Ovary (tissue), 3 donors: Measurements from ENCODE around the gene MELTF.

Source experiments
- EP300 ChIP-seq: sonication (generic); formaldehyde crosslinking; IDR thresholded peaks from one replicate; pipeline ENCODE4 v1.6.1; 2017; ENCODE audit warnings: antibody characterized with exemption
- POLR2A ChIP-seq: fragments of 450-650 bp; IDR thresholded peaks from one replicate; pipeline ENCODE4 v1.6.1; 2017; ENCODE audit warnings: antibody characterized with exemption, mild to moderate bottlenecking, moderate library complexity
- TF ChIP-seq, protein P1 (sequence below), 3 donors: fragments of 450-650 bp in 2 of 3; fragments of 200-600 bp in 1 of 3; IDR thresholded peaks; one replicate each; pipeline versions ENCODE4 v1.5.1 to v1.8.0; 2016 to 2022; ENCODE audit warnings: antibody characterized with exemption in 3 of 3, mild to moderate bottlenecking in 1 of 3
- donor health status: DM: no; HTN: no; CAD: no.

DNA sequence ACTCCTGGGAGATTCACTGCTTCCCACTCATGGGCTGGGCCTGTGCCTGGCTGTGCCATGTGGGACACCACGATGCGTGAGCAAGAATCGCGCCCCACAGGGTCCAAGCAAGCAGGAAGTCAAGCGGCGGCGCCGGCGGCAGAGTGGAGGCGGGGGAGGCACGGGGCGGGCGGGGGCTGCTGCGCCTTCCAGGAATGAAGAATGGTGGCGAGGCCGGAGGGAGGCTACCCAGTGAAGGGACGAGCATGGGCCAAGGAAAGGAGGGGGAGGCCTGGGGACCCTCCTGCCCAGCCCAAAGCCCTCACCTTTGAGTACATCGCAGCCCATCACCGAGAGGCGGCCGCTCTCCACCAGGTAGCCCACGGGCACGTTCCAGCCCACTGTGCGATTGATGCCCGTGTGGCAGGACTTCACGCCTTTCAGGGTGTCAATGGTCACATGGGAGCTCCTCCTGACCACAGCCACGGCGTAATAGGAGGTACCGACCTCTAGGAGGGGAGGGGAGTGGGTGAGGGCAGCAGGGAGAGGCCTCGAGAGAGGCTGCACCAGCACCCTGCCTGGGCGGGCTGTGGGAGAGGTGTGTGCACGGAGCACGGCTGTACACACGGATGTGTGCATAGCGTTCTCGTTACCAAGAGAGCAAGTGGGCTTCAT, 5.5 kb downstream of the MELTF start:
- TF ChIP-seq, protein P1, sequence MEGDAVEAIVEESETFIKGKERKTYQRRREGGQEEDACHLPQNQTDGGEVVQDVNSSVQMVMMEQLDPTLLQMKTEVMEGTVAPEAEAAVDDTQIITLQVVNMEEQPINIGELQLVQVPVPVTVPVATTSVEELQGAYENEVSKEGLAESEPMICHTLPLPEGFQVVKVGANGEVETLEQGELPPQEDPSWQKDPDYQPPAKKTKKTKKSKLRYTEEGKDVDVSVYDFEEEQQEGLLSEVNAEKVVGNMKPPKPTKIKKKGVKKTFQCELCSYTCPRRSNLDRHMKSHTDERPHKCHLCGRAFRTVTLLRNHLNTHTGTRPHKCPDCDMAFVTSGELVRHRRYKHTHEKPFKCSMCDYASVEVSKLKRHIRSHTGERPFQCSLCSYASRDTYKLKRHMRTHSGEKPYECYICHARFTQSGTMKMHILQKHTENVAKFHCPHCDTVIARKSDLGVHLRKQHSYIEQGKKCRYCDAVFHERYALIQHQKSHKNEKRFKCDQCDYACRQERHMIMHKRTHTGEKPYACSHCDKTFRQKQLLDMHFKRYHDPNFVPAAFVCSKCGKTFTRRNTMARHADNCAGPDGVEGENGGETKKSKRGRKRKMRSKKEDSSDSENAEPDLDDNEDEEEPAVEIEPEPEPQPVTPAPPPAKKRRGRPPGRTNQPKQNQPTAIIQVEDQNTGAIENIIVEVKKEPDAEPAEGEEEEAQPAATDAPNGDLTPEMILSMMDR (IDR thresholded peaks at IDR 0.05) = no peak
- TF ChIP-seq POLR2A (no peak), EP300 (no peak)
